Measurements from ENCODE around the gene CCDC188. TPM values are rescaled to one million over a fixed set of nuclear protein-coding genes. Genes with fewer than 3 reads are reported as not detected.

CCDC188 gene
- total and polyA plus RNA-seq, 4 donors = 0.63 to 4.0 (median 1.4) TPM

- no peaks in the 10 kb centered on the region for H3K4me1 ChIP-seq (ENCODE audit: control insufficient read depth in 5 of 5, insufficient read depth in 5 of 5, low read length in 5 of 5)
- no peak overlapping the region for H3K4me3 ChIP-seq
- DNase-seq (no peak), ATAC-seq (ENCODE audit: insufficient read depth, low FRiP score) (no peak)
- 92 to 95% methylated on average over 8 of the region's 8 CpGs for WGBS, 2 donors
- no peaks in the 10 kb centered on the region for H3K9me3 ChIP-seq (ENCODE audit: control insufficient read depth in 4 of 4, insufficient read depth in 3 of 4, low read length in 3 of 4)
- no peaks in the 10 kb centered on the region for H3K27me3 ChIP-seq (ENCODE audit: control insufficient read depth in 3 of 3, insufficient read depth in 3 of 3, low read length in 2 of 3)
- no peak overlapping the region for H3K27ac ChIP-seq (ENCODE audit: low read depth in 1 of 2, low read length in 1 of 2)
- no peak overlapping the region for H3K9ac ChIP-seq (ENCODE audit: insufficient read depth in 1 of 2, low read length in 2 of 2)
- no peak for TF ChIP-seq CTCF (IDR thresholded peaks at IDR 0.05; ENCODE audit: control extremely low read depth, extremely low read depth)
- no peaks in the 10 kb centered on the region for H3K36me3 ChIP-seq (ENCODE audit: control insufficient read depth in 4 of 4, insufficient read depth in 4 of 4, low read length in 4 of 4)
Measured at GRCh38 chr22:20183101-20183500, 32.2 kb upstream of the CCDC188 start.

- DNase-seq = no peak
Measured at GRCh38 chr22:20182365-20182764, 31.5 kb upstream of the CCDC188 start.

GRCh38 chr22:20181884-20182236, 31.0 kb upstream of the CCDC188 start:
- no peak for TF ChIP-seq CTCF (IDR thresholded peaks at IDR 0.05; ENCODE audit: control extremely low read depth, extremely low read depth)

More at GRCh38 chr22:20182365-20182764, 31.5 kb upstream of the CCDC188 start:
- WGBS, 2 donors = 80 to 96% methylated on average over 8 to 9 of the region's 9 CpGs
- Histone ChIP-seq H3K4me3 (no peak overlapping the region), H3K36me3 (ENCODE audit: control insufficient read depth in 4 of 4, insufficient read depth in 4 of 4, low read length in 4 of 4) (no peaks in the 10 kb centered on the region), H3K4me1 (ENCODE audit: control insufficient read depth in 5 of 5, insufficient read depth in 5 of 5, low read length in 5 of 5) (no peaks in the 10 kb centered on the region), H3K27me3 (ENCODE audit: control insufficient read depth in 3 of 3, insufficient read depth in 3 of 3, low read length in 2 of 3) (no peaks in the 10 kb centered on the region), H3K9me3 (ENCODE audit: control insufficient read depth in 4 of 4, insufficient read depth in 3 of 4, low read length in 3 of 4) (no peaks in the 10 kb centered on the region), H3K9ac (ENCODE audit: insufficient read depth in 1 of 2, low read length in 2 of 2) (no peak overlapping the region), H3K27ac (ENCODE audit: low read depth in 1 of 2, low read length in 1 of 2) (no peak overlapping the region)
- ATAC-seq (ENCODE audit: insufficient read depth, low FRiP score) = no peak
- no peak for TF ChIP-seq CTCF (IDR thresholded peaks at IDR 0.05; ENCODE audit: control extremely low read depth, extremely low read depth)

GRCh38 chr22:20181194-20181883, 30.5 kb upstream of the CCDC188 start:
- H3K27ac ChIP-seq (ENCODE audit: low read depth in 1 of 2, low read length in 1 of 2) = no peak overlapping the region
- H3K36me3 ChIP-seq (ENCODE audit: control insufficient read depth in 4 of 4, insufficient read depth in 4 of 4, low read length in 4 of 4) = no peaks in the 10 kb centered on the region
- H3K27me3 ChIP-seq (ENCODE audit: control insufficient read depth in 3 of 3, insufficient read depth in 3 of 3, low read length in 2 of 3) = no peaks in the 10 kb centered on the region
- WGBS, 2 donors = 73 to 87% methylated on average over 15 to 17 of the region's 17 CpGs
- H3K9ac ChIP-seq (ENCODE audit: insufficient read depth in 1 of 2, low read length in 2 of 2) = no peak overlapping the region
- H3K4me3 ChIP-seq = no peak overlapping the region
- TF ChIP-seq CTCF (IDR thresholded peaks at IDR 0.05; ENCODE audit: control extremely low read depth, extremely low read depth) = no peak
- ATAC-seq (ENCODE audit: insufficient read depth, low FRiP score) (no peak), DNase-seq (no peak)
- H3K9me3 ChIP-seq (ENCODE audit: control insufficient read depth in 4 of 4, insufficient read depth in 3 of 4, low read length in 3 of 4) = no peaks in the 10 kb centered on the region
- no peaks in the 10 kb centered on the region for H3K4me1 ChIP-seq (ENCODE audit: control insufficient read depth in 5 of 5, insufficient read depth in 5 of 5, low read length in 5 of 5)

More at GRCh38 chr22:20181884-20182236, 31.0 kb upstream of the CCDC188 start:
- no peak for ATAC-seq (ENCODE audit: insufficient read depth, low FRiP score)
- Histone ChIP-seq H3K27ac (ENCODE audit: low read depth in 1 of 2, low read length in 1 of 2) (no peak overlapping the region), H3K36me3 (ENCODE audit: control insufficient read depth in 4 of 4, insufficient read depth in 4 of 4, low read length in 4 of 4) (no peaks in the 10 kb centered on the region), H3K27me3 (ENCODE audit: control insufficient read depth in 3 of 3, insufficient read depth in 3 of 3, low read length in 2 of 3) (no peaks in the 10 kb centered on the region), H3K9me3 (ENCODE audit: control insufficient read depth in 4 of 4, insufficient read depth in 3 of 4, low read length in 3 of 4) (no peaks in the 10 kb centered on the region), H3K9ac (ENCODE audit: insufficient read depth in 1 of 2, low read length in 2 of 2) (no peak overlapping the region), H3K4me1 (ENCODE audit: control insufficient read depth in 5 of 5, insufficient read depth in 5 of 5, low read length in 5 of 5) (no peaks in the 10 kb centered on the region), H3K4me3 (no peak overlapping the region)
- peak in 1 of 3 donors; percentile 9 for DNase-seq
- 86 to 96% methylated on average over 18 of the region's 18 CpGs for WGBS, 2 donors
